OCI-M1 (cell line): Measurements from ENCODE around the gene CCR5AS.
A peak's percentile ranks its signal among the peaks of the same experiment; 100 is the strongest.
"Not testable (repeated sequence)": the region's sequence is repeated elsewhere in the genome, so short reads cannot be mapped to it uniquely, and the experiment has no call there.

Experiments used
- DNase-seq: peaks from one replicate; lab custom pipeline; 2025; lab: John Stamatoyannopoulos, UW

CCR5AS gene

DNA sequence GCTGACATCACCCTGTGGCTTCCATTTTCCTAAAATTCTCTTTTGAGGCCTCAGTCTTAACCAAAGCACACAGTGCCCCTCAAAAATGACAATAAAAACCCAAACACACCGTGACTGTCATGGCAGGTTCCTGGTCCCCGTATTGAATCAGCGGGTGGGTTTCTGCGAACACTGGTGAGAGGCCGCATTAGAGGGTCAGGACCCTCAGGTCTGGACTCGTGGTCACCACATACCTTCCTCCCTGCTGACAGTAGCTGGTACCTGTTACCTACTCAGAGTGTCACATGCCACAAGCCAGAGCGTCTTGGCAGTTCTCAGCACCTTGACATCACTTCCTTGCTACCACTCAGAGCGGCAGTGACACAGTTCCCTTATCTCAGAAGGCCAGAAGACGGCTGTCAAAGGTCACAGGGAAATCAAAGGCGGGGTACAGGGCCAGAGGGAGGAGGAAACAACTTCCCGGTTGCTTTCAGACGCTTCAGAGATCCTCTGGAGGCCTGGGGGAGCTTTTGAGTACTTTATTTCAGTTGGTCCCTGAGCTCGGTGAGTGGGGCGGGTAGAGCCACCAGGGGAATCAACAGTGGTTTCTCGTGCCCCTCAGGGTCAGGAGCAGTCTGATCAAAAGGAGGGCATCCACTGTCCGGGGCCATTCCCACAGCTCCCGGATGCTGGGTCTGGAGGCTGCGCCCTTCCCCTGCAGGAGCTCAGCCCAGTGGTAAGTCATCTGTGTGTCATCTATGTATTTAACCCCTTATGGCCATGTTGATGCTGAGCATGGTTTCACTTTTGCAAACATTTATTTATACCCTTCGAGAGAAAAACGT is at the start of gene CCR5AS, which contains the start of gene CCRL2:
Gene CCR5AS (minus strand): TSS at position 279 of the 824 bp plus-strand sequence.
Gene CCRL2 (plus strand): TSS at position 472 of the 824 bp plus-strand sequence. CDS start 821 bp downstream, outside the sequence.
- peak; percentile 95 for DNase-seq

DNA sequence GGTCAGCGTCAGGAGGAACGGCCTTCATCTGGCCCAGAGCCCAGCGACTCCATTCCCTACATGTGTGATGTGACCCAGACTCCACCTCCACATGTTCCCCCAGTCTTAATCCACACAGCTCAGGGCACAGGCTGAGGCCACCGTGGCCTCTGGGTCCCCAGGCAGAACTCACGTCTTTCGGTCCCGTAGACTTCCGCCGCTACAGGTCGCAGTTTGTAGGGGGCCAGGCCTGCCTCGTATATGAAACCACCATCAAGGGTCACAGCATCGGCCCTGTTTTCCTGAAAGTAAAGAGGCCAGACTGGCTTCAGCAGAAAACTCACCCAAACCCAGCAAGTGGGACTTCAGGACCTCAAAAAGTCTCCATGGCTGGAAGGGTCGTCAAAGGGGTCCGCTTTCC is 49.3 kb upstream of the CCR5AS start:
- DNase-seq: no peak

DNA sequence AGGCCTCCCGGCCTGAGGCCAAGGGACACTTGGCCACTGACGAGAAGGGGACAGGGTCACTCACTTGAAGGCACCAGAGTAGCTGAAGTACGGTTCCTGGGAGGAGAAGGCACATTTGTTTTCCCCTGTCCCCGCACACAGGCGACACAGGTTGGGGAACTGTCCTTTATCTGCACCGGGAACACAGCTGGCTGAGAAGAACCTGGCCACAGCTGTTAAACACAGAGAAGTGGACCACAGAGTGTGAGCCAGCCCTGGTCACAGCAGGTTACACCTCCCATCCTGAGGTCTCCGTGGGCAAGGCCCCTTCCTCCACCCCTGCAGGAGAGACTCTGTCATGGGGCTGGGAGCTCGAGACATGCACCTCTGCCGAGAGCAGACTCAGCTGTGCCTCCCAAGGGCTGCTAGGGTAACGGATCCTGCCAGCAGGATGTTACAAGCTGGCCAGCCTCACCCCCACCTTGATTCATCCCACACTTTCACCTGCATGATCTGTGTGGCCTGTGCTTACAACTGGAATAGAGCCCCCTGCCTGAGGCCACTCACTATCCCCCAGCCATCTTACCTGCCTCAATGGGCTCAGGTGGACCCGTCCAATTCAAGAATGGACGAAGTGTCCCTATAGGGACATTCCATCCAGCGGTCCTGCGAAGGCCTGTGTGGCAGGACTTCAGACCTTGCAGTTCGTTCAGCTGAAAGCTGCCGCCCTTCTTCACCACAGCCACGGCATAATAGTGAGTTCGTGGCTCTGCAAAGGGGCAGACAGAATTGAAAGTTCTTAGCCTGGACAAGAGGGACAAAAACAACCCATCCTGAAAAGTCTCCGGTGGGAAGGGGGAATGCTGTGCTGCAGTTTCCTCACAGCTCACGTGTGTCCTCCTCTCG is 48.6 kb upstream of the CCR5AS start:
- no peak for DNase-seq

DNA sequence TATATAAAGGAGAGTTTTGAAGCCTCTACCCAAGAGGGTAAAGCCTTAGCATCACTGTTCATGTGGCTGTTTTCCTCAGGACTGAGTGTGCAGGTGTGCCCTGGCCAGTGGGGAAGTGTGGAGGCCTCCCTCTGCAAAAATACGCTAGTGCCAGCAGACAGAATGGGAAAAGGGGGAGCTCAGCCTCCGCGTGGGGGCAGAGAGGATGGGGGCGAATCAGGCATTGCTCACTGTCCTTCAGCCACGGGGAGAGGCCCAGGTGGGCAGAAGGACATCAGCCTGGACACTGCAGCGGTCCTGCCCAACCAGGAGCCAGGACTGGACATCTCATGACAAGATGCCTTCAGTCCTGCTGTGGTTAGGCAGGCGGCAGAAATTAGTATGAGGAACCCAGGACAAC is 47.7 kb upstream of the CCR5AS start:
- no peak for DNase-seq

DNA sequence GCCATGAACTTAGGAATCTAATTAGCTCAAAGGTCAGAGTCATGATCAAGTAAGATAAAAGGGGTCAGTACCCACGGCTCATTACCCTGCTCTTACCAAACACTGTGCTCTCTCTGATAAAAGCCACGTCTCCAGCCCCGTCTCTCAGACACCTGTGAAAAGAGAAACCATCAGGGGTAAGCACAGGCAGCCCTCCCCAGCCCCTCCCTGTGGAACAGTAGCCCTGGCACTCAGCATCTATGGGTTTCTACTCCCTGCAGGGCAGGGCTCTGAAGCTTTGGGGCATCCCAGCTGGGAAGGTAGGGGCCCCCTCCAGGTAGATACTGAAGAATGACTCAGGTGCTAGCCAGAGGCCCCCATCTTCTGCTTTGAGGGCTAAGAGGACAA is 47.3 kb upstream of the CCR5AS start:
- DNase-seq: no peak

DNA sequence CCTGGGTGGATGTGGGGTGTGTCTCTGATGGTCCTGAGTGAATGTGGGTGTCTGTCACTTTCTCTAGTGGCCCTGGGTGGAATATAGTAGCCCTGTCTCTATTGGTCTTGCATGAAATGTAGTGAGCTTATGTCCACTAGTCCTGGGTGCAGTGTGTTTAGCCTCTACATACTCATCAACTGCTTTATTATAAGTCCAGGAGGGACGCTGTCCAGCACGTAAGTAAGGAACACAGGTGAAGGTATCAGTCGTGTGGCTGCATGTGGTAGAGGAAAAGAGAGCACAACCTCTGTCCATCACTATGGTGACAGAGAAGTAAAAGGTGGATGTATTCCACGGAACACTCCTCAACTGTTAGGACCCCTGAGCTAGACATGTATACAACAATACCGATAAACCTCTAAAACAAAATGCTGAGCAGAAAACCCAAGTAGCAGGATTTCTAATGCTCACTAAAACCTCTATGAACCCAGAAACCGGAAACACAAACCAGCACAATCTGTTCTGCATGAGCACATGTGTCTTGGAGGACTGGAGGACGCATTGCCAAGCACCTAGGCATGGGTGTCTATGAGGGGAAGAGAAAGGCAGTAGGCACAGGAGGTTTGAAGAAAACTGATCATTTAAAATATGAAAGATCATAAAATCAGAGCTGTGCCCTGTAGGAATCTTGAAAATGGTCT is 46.8 kb upstream of the CCR5AS start:
- DNase-seq: no peak

DNA sequence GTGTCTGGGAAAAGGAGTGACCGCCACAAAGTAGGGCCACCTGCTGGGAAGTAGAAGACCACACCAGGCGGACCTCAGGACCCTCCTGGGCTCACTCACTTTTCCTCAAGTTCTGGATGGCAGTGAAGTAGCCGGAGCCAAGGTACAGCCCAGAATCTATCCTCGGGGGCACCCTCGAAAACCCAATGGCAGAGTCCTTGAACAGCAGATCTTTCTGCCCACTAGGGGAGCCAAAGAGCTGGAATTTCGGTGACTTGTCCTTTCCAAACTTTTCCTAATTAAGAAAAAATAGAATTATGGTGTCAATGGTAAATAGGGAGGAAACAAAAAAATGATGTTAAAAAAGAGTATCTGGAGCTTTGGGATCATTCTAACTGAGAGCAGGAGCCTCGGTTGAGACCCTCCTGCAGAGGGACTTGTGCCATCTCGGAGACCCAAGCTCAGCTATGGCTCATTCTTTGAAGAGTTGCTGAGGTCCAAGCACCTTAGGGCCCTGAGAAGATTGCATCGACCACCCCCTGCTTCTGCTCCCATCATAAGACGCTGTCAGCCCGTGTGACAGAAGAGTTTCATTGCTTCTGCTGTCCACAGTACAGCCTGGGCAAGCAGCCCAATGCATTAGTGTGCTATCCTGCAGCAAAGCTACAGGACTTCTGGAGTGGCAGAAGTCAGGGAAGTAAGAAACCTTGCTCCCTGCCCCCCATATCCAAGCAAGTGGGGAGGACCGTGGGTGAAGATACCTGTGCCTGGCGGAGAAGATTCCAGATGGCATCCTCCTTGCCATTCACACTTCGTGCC is 43.1 kb upstream of the CCR5AS start:
- DNase-seq: peak; percentile 42

DNA sequence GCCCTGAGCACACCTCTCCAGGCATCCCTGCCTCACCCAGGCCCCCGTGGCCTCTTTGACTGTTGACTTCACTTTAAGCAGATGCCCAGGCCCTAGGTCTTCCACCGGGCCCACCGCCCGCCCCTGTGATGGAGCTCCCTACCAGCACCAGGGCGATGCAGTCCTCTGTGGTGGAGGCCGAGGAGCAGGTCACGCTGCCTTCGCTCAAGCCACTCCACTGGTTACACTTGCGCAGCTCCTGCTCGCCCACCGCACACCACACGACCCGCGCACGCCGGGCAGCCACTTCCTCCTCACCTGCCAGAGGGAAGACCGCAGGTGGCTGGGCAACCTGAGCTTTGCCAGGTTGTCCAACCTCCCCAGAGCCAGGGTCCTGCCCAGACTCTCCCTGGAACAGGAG is 41.9 kb upstream of the CCR5AS start:
- DNase-seq: no peak

DNA sequence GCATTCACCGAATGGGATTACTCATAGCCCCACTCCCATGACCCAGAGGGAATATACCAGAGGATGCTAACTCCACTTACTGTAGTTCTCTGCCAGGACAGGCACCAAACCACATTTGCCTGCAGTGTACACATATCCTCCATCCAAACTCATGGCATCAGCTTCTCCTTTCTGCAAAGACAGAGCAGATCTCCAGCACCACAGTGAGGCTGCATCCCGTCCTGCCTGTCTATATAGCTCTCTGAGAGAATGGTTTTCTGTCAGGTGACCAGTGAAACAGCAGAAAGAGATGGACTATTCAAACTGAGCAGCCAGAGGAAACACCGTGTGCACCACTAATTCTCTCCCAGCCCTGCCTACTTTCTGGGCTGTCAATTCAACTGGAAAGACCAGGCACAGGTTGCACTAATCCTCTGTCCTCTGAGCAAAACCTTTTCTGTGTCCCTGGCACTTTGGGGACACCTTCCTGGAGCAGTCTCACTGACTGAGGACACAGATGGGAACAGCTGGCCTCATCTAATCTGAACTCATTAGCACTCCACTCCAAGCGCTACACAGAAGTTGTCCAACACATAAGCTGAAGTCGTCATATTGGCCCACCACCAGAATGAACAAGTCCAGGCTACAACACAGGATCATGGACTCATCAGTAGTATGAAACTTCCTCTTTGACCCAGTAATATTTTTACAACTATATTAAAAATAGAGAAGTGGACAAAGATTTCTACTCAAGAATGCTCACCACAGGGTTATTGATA is 40.5 kb upstream of the CCR5AS start:
- DNase-seq: peak; percentile 50

DNA sequence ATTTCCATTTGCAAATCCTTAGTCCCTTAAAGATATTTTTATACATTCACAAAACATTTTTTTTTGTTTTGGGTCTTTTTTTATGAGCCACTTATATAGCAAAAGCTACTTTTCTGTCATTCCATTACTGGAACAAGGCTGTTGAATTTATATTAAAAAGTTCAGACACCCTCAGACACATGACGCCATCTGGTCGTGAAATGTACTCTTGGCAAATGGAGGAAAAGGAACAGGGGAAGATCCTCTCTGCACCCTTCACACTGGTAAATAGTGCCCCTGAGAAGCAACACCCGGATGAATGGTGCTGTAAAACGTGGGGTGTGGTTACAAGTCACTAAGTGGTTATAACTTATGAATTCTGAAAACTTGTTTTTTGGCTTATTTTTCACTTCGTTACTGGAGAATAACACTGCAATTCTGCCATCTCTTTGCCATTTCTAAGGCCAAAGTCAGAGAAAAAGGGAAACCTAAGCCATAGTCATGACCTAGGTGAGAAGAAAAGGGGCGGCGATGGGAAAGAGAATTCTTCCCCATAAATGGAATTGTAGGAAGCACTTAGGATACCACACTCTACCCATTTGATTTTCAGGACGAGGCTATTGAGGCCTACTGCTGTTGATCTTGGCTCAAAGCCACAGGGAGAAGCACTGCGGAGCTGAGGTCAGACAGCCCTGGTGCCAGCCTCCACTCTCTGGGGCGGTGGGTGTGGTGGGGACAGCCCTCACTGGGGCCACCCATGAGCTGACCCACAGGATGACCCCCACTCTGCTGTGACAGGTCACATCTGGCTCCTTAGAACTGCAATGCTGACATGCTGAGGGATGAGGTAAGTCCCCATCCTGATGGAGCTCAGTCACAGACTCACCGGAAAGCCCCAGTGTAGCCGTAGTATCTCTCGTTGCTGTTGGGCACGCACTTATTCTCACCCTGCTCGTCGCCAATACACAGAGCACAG is 36.0 kb upstream of the CCR5AS start:
- no peak for DNase-seq

DNA sequence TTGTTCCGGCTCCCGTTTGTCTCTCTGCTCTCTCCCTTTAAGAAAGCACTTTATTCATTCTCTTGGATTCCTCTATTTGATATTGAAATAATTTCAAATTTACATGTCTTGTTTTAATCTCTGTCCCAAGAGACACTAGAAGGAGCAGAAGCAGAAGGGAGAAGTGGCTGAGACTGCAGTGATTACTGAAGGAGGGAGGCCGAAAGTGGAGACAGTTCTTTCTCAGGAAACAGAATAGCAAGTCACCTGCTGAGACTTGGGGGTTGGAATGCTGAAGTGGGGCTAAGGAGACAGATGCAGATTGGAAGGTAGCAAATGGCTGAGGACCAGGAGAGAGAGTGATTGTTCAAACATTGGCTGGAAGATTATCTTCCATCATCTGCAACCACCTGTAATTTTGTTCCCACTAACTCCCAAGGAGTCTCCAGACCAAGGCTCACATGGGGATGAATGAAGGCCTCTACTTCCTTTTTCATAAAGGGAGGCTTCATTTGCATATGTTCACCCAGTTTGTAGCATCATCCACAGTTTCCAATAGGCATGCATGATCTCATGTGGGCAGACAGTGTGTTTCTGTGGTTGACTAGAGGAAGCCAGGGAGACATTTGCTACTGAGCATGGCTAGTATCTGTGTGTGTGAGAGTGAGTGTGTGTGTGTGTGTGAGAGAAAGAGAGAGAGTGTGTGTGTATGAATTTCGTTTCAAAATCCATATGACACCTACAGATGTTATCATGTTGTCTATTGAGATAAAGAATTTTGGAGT is 33.8 kb upstream of the CCR5AS start:
- peak; percentile 64 for DNase-seq

DNA sequence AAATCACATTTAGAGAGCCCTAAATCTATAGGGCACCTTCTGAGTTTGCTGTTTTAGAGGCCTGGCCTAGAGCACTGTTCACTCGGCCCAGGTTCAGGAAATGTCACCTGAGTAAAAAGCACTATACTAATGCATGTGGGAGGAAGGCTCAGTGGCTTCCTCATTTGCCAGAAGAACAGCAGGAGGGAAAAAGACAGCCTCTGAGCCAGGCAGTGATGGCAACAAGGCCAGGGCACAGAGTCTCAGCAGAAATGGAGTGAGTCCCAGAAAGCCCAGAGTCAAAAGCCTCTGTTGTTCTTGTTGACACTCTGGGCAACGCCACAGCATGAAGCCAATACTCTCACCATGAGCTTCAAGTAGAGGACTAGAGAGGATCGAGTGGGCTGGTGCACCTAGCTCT is 32.0 kb upstream of the CCR5AS start:
- no peak for DNase-seq

DNA sequence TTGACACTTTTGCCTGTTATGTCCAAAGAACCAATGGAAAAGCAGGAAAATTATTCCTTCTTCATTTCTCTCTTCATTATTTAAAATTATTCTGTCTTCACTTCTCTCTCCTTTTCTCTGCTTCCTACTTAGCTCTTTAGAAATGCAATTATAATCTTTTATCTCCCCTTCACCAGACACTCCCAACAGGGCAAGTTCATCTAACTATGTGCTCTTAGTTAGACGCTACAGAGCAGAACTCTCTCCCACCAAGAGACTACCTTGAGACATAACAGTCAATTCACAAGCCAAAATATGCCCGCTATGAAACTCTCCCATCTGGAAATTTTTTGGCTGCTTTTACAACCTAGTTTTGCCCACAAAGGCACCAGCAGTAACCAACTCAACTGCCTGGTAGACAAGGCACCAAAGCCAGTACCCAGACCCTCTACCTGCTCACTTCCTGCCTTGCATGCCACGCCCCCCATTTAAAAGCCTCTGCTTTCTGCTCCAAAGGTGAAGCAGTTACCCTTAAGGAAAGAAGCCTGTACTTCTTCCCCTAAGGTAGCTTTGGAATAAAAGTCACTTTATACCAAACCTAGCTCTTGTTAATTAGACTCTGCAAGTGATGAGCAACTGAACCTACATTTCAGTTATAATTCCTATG is 28.3 kb upstream of the CCR5AS start:
- DNase-seq: peak; percentile 31

DNA sequence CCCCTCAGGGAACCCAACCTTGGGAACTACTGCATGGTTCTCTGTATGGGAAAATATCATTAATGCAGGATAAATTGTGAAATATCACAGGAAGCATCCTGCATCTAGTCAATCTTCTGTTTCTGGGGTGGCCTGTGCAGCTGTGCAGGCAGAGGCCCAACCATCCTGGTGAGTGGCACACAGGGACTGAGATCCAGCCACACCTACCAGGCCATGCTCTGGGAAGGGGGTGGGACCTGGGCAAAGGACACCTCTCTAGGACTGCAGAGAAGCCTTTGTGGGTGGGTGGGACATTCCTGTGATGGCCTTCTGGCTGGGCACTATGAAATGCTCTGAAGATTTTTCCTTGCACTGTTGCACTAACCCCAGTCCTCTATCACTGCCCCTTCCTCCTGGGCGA is 27.0 kb upstream of the CCR5AS start:
- DNase-seq: no peak

DNA sequence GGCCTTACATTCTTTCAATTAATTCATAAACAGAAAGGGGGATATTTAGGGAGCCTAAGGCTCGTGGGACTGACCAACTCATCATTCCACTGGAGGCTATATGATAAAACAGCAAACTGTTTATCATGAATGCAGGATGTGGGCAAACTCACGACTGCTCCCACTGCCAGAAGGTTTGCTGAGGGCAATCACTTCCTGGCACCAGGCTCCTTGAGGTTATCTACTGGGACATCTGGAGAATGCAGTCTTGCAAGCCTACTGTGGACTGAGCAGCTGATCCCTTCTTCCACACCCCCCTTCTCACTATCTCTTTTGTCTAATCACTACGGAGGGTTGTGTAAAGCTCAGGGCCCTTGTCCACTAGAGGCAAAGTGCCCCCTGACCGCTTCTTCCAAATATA is 26.3 kb upstream of the CCR5AS start:
- peak; percentile 88 for DNase-seq

DNA sequence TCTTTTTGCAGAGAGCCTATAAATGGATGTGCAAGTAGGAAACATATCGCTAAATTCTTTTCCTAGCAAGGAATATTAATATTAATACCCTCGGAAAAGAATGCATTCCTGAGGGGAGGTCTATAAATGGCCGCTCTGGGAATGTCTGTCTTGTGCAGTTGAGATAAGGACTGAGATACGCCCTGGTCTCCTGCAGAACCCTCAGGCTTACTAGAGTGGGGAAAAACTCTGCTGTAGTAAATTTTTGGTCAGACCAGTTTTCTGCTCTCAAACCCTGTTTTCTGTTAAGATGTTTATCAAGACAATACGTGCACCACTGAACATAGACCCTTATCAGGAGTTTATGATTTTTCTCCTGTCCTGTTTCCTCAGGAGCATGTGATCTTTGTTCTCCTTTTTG is 25.0 kb upstream of the CCR5AS start:
- peak; percentile 36 for DNase-seq

DNA sequence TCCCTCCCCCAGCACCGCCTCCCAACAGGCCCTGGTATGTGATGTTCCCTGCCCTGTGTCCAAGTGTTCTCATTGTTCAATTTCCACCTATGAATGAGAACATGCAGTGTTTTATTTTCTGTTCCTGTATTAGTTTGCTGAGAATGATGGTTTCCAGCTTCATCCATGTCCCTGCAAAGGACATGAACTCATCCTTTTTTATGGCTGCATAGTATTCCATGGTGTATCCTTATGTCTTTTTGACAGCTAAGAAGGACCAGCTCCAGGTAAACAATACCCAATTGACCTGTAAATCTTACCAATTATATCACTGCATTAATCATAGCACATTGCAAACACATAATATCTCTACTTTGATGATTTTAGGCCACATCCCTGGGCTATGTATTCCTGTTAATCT is 24.0 kb upstream of the CCR5AS start:
- not testable (repeated sequence) for DNase-seq

DNA sequence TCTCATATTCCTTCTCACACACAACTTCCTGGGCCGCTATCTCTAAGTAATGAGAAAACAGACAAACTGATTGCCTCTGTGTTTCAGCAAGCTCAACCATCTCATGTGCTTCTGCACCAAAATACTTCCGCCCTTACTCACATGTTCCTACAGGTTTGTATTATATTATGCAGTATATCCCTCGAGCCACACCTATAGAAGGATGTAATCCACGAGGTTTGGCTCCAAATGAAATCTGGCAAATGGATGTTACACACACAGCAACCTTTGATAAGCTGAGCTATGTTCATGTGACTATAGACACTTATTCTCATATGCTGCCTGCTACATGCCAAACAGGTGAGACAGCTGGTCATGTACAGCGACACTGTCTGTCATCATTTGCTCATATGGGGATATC is 22.8 kb upstream of the CCR5AS start:
- DNase-seq: no peak
